ENCODE measurements around the gene CIRBP.

Gene CIRBP

DNA sequence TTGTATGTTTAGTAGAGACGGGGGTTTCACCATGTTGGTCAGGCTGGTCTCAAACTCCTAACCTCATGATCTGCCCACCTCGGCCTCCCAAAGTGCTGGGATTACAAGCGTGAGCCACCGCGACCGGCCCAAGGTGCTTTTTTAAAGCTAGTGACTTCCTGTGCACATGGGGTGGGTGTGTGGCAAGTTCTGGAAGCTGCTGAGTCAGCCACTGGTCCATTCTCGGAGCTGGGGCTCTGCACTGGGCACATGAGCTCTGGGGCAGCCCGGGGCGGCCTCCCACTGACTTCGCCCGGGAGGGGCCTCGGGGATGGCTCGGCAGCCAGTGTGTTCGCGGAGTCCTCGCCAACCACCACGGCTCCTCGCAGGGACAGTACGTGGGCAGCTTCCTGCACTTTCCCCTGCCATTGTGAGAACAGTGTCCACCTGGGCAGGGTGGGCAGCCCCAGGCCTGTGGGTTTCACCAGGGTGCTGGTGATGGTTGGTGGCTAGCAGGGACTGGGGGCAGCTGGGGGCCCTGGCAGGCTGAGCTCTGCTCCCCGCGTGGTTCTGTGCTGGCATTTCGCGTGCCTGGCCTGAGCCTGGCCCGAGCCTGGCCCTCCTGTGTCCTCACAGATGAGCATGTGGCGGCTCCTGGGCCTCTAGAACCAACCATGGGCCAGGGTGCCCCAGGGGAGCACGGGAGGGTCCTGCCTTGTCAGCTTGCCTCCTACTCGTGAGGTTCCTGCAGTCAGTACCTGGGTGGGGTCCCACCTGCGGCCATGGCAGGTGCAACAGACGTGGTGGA, 43.5 kb upstream of the CIRBP start:
- Histone ChIP-seq H3K36me3 (peaks cover 85% of the 10 kb centered on the region), H4K20me1 (peaks cover 73% of the 10 kb centered on the region), H3K9ac (no peak overlapping the region), H3K4me1 (peaks cover 11% of the 10 kb centered on the region), H3K4me2 (no peak overlapping the region), H3K4me3 (no peak overlapping the region), H3K9me3 (no peaks in the 10 kb centered on the region), H3K27me3 (no peaks in the 10 kb centered on the region), H3K27ac (no peak overlapping the region)
- no peak for TF ChIP-seq Cebpa-rat (IDR thresholded peaks at IDR 0.05)

DNA sequence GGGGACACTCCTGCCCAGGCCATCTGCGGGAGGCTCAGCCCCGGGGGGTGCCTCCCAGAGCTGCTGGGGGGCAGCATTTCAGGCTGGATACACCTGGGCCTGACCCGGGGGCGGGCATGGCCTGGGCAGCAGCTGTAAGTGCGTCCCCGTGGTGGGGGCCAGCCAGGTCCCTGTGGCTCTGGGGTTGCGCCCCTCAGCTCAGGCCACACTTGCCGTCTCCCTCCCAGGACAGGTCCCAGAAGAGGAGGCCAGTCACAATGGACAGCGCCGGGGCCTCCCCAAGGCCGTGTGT, 43.0 kb upstream of the CIRBP start:
- no peak overlapping the region for H3K9ac ChIP-seq
- no peak overlapping the region for H3K27ac ChIP-seq
- H3K9me3 ChIP-seq, result no peaks in the 10 kb centered on the region
- peaks cover 68% of the 10 kb centered on the region for H4K20me1 ChIP-seq
- no peak overlapping the region for H3K4me2 ChIP-seq
- H3K27me3 ChIP-seq, result no peaks in the 10 kb centered on the region
- peaks cover 80% of the 10 kb centered on the region for H3K36me3 ChIP-seq
- H3K4me1 ChIP-seq, result peaks cover 11% of the 10 kb centered on the region
- TF ChIP-seq Cebpa-rat (IDR thresholded peaks at IDR 0.05), result no peak
- H3K4me3 ChIP-seq, result no peak overlapping the region

DNA sequence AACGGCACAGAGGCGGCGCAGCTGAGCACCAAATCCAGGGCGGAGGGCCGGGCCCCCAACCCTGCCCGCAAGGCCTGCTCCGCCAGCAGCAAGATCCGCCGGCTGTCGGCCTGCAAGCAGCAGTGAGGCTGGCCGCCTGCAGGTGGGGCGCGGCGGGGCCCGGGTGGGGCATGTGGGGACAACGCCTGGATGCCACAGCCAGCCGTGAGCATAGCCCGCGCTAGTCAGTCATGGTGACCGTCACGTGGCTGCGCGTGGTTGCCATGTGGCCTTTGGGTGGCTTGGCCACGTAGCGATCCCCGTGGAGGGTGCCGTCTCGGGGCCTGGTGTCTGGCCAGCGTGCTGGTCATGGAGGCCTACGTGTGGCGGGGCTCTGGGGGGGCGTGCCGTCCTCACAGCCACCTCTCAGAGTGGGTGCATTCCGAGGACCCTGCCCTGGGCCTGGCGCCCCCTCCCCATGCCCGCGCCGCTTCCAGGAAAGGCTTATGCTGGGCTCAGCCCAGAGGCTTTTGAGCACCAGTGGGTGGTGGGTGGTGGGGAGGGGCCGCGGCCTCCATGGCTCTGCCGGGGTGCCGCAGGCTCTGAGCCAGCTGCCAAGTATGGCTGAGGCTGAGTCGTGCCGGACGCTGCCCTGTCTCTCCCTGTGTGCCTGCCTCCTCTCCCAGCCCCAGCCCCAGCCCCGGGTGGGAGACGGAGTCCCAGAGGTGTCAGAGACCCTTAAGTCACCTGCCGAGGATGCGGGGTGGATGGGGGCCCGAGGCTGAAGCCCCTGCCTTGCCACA, 42.4 kb upstream of the CIRBP start:
- Histone ChIP-seq H3K4me3 (no peak overlapping the region), H3K4me2 (no peak overlapping the region), H3K4me1 (peaks cover 11% of the 10 kb centered on the region), H3K27me3 (no peaks in the 10 kb centered on the region), H3K36me3 (peaks cover 74% of the 10 kb centered on the region), H3K9ac (no peak overlapping the region), H3K9me3 (no peaks in the 10 kb centered on the region), H3K27ac (no peak overlapping the region), H4K20me1 (peaks cover 62% of the 10 kb centered on the region)
- TF ChIP-seq Cebpa-rat (IDR thresholded peaks at IDR 0.05), result no peak

DNA sequence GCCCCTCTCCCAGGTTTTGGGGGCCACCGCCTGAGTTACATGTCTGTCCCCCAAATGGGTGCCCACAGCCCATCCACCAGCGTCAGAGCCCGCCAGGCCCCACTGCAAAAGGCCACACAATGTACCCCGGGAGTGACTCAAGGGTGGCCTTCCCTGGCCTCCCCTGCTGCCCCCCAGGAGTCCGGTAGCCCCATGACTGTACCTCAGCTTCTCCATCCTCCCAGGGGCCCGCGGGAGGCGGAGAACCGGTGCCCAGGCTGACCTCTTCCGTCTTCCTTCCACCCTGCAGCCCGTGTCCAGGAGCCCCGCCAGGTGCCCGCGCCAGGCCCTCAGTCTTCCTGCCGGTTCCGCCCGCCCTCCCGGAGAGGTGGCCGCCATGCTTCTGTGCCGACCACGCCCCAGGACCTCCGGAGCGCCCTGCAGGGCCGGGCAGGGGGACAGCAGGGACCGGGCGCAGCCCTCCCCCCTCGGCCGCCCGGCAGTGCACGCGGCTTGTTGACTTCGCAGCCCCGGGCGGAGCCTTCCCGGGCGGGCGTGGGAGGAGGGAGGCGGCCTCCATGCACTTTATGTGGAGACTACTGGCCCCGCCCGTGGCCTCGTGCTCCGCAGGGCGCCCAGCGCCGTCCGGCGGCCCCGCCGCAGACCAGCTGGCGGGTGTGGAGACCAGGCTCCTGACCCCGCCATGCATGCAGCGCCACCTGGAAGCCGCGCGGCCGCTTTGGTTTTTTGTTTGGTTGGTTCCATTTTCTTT, 41.7 kb upstream of the CIRBP start:
- H3K27ac ChIP-seq, result no peak overlapping the region
- no peak overlapping the region for H3K4me3 ChIP-seq
- peaks cover 55% of the 10 kb centered on the region for H4K20me1 ChIP-seq
- H3K27me3 ChIP-seq, result no peaks in the 10 kb centered on the region
- H3K36me3 ChIP-seq, result peaks cover 67% of the 10 kb centered on the region
- TF ChIP-seq Cebpa-rat (IDR thresholded peaks at IDR 0.05), result no peak
- no peaks in the 10 kb centered on the region for H3K9me3 ChIP-seq
- H3K4me1 ChIP-seq, result peaks cover 14% of the 10 kb centered on the region
- no peak overlapping the region for H3K9ac ChIP-seq
- no peak overlapping the region for H3K4me2 ChIP-seq

DNA sequence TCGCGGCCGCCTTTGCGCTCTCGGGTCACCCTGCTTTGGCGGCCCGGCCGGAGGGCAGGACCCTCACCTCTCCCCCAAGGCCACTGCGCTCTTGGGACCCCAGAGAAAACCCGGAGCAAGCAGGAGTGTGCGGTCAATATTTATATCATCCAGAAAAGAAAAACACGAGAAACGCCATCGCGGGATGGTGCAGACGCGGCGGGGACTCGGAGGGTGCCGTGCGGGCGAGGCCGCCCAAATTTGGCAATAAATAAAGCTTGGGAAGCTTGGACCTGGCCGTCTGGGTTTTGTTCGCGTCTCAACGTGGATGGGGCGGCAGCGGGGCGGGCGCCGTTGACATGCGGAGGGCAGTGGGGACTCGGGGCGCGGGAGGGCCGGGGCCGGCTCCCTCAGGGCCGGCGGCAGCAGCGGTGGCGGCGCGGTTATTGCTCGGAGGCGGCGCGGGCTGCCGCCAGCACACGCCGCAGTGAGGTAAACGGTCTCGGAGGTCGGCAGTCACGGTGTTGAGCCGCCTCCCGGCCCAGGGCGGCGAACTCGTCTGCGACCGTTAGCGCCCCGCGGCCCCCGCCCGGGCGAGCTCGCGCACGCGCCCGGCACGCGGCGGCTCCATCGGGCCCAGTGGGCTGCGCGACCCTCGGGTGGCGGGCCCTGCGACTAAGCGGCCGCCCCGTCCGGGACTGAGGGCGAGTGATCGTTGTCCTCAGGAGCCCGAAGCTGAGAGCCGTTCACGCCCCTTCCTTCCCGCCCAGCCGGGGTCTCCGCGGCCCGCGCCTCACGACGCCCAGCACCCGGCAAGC, 40.8 kb upstream of the CIRBP start:
- peaks cover 52% of the 10 kb centered on the region for H4K20me1 ChIP-seq
- no peak for TF ChIP-seq Cebpa-rat (IDR thresholded peaks at IDR 0.05)
- no peak overlapping the region for H3K4me2 ChIP-seq
- no peak overlapping the region for H3K9ac ChIP-seq
- H3K27me3 ChIP-seq, result no peaks in the 10 kb centered on the region
- peaks cover 58% of the 10 kb centered on the region for H3K36me3 ChIP-seq
- H3K4me1 ChIP-seq, result peaks cover 8% of the 10 kb centered on the region; the same call in 1 of the 2 replicates
- no peak overlapping the region for H3K4me3 ChIP-seq
- H3K9me3 ChIP-seq, result no peaks in the 10 kb centered on the region
- H3K27ac ChIP-seq, result no peak overlapping the region

DNA sequence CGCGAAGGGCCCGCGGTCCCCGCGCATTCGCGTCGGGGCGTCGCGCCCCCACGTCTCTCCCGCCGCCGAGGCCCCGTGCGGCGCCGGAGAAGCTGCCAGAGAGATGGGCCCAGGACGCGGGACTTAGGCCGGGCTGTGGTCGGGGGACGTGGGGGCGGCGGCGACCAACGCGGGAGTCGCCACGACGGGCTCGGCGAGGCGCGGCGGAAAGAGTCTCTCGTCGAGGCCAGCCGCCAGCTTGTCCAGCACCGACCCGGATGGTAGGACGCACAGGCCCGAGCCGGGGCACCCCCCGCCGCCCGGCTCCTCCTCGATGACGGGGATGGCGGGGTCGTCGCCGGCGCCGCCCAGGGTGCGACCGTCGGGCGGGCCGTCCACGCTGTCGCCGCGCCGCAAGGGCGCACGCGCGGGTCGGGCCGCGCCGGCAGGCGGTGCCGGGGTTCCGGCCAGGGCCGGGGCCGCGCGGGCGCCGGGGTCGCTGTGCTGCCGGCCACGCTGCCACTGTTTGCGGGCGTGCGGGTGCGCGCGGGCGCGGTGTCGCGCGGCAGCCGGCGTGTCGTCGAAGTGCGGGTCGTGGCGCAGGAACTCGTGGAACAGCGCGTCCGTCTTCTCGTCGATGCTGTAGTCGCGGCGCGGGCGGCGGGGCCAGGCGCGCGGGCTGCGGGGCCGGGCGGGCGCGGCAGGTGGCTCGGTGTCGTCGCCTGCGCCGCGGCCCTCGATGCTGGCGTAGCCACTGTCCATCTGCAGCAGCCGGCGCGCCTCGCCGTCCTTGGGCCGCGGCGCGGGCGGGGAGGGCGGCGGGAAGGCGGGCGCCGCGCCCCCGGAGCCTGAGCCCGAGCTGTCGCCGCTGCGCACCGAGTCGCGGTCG, 39.8 kb upstream of the CIRBP start:
- peaks cover 49% of the 10 kb centered on the region for H3K36me3 ChIP-seq
- H3K27me3 ChIP-seq, result no peaks in the 10 kb centered on the region
- TF ChIP-seq Cebpa-rat (IDR thresholded peaks at IDR 0.05), result no peak
- no peaks in the 10 kb centered on the region for H3K9me3 ChIP-seq
- H3K9ac ChIP-seq, result no peak overlapping the region
- H3K4me1 ChIP-seq, result peaks cover 8% of the 10 kb centered on the region; the same call in 1 of the 2 replicates
- no peak overlapping the region for H3K4me2 ChIP-seq
- no peak overlapping the region for H3K4me3 ChIP-seq
- H4K20me1 ChIP-seq, result peaks cover 44% of the 10 kb centered on the region
- no peak overlapping the region for H3K27ac ChIP-seq

DNA sequence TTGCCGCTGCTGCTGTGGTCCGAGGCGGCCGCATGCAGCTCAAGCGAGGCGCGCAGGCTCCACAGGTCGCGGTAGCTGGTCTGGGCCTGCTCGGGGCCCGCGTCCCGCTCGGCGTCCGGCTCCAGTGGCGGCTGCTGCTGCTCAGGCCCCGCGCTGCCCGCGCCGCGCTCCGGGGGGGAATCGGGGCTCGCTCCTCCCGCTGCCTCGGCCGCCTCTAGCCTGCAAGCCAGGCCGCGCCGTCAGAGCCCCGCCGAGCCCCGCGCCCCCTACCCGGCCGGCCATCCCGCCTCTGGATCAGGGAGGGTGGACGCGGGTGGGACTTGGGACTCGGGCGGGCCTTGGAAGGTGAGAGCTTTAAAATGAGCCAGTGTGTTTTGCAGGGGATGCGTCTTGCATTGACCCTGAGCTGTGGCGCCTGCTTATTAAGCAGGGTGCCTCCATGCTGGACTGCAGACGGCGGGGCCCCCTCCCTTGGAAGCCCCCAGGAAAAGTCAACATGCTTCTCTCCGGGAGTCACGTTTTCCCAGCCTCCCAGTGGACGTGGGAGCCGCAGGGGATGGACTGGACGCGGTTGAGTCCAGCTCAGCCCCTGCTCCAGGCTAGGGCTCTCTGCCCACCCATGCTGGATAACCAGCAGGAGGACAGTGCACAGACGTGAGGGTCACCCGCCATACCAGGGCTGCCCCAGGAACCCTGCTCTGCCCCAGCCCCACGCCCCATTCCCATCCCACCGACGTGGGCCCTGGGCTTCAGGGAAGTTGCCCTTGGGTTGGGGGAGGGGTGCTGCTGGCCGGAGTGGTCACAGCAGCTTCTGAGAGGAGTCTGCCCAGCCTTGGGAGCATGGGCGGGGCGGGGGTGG, 39.0 kb upstream of the CIRBP start:
- TF ChIP-seq Cebpa-rat (IDR thresholded peaks at IDR 0.05), result no peak
- Histone ChIP-seq H3K4me2 (no peak overlapping the region), H3K27ac (no peak overlapping the region), H3K36me3 (peaks cover 40% of the 10 kb centered on the region), H3K4me3 (no peak overlapping the region), H3K27me3 (peaks cover 5% of the 10 kb centered on the region), H3K9me3 (no peaks in the 10 kb centered on the region), H4K20me1 (peaks cover 36% of the 10 kb centered on the region), H3K4me1 (peaks cover 8% of the 10 kb centered on the region; the same call in 1 of the 2 replicates), H3K9ac (no peak overlapping the region)
